Natural killer cell treated with Interleukin-12 subunit alpha and Interleukin-12 subunit beta and Interleukin-15 and Interleukin-18, amount 100 ng/mL, for 72 hours (primary cell): Measurements from ENCODE around the gene SDK1. TPM values are rescaled to one million over a fixed set of nuclear protein-coding genes. Genes with fewer than 3 reads are reported as not detected.

Experiments
- ATAC-seq, 2 donors: fragments of 150-1000 bp; cut with Tn5 transposase in 1 of 2; sonication (Bioruptor Pico), chemical (Tn5 transposase) in 1 of 2; 2 replicates each; pipeline ENCODE4 v1.10.0; 2021
- DNase-seq: peaks from one replicate; pipeline ENCODE4 v3.0.0; 2022; ENCODE audit warnings: low spot score
- H3K27ac Mint-ChIP-seq, 2 donors: 1 replicate in 1 of 2; 2 replicates in 1 of 2; pipeline ENCODE4 v1.8.0; 2022; ENCODE audit warnings: mixed read lengths in 2 of 2, mild to moderate bottlenecking in 1 of 2, moderate library complexity in 1 of 2
- H3K27me3 Mint-ChIP-seq, 2 donors: 1 replicate in 1 of 2; 2 replicates in 1 of 2; pipeline ENCODE4 v1.8.0; 2022; ENCODE audit warnings: mixed read lengths in 2 of 2
- H3K36me3 Mint-ChIP-seq: one replicate; pipeline ENCODE4 v1.8.0; 2022; ENCODE audit warnings: mixed read lengths
- H3K4me1 Mint-ChIP-seq, 2 donors: 1 replicate in 1 of 2; 2 replicates in 1 of 2; pipeline ENCODE4 v1.8.0; 2022; ENCODE audit warnings: low read depth in 2 of 2, mixed read lengths in 2 of 2, mild to moderate bottlenecking in 1 of 2
- H3K4me3 Mint-ChIP-seq: one replicate; pipeline ENCODE4 v1.8.0; 2022; ENCODE audit warnings: mixed read lengths
- H3K9me3 Mint-ChIP-seq: 2 replicates; pipeline ENCODE4 v1.8.0; 2022; ENCODE audit warnings: mixed read lengths
- total RNA-seq, 2 donors: library from RNA; stranded (reverse); gene quantifications; one replicate each; pipeline ENCODE4 v1.2.3, GENCODE V29; 2022

Gene SDK1
- total RNA-seq, 2 donors from 2014 or later = 0.20 to 0.40 TPM

- Mint-ChIP-seq H3K36me3 (no peaks in the 10 kb centered on the region), H3K4me1 (no peaks in the 10 kb centered on the region), H3K9me3 (no peaks in the 10 kb centered on the region), H3K4me3 (no peak overlapping the region), H3K27ac (no peak overlapping the region), H3K27me3 (peaks cover 34 to 37% of the 10 kb centered on the region in 2 donors)
- DNase-seq (no peak), ATAC-seq (no peak)
Observed at GRCh38 chr7:3488829-3489228, 187.8 kb downstream of the SDK1 start.

GRCh38 chr7:3493499-3493898 is 192.4 kb downstream of the SDK1 start:
- Mint-ChIP-seq H3K4me3 (no peak overlapping the region), H3K4me1 (no peaks in the 10 kb centered on the region), H3K9me3 (no peaks in the 10 kb centered on the region), H3K36me3 (no peaks in the 10 kb centered on the region), H3K27me3 (peaks cover 16 to 21% of the 10 kb centered on the region in 2 donors), H3K27ac (no peak overlapping the region)
- no peak for DNase-seq
- no peak for ATAC-seq

GRCh38 chr7:3494947-3495346 is 193.9 kb downstream of the SDK1 start:
- H3K4me3 Mint-ChIP-seq = no peak overlapping the region
- DNase-seq (no peak), ATAC-seq (no peak)
- H3K4me1 Mint-ChIP-seq = no peaks in the 10 kb centered on the region
- peaks cover 6% of the 10 kb centered on the region for H3K9me3 Mint-ChIP-seq
- H3K27ac Mint-ChIP-seq = no peak overlapping the region
- H3K27me3 Mint-ChIP-seq = peaks cover 20 to 23% of the 10 kb centered on the region in 2 donors
- H3K36me3 Mint-ChIP-seq = no peaks in the 10 kb centered on the region

GRCh38 chr7:3495530-3495929 is 194.5 kb downstream of the SDK1 start:
- Mint-ChIP-seq H3K9me3 (peaks cover 11% of the 10 kb centered on the region), H3K27me3 (peaks cover 20 to 29% of the 10 kb centered on the region in 2 donors), H3K4me3 (no peak overlapping the region), H3K4me1 (no peaks in the 10 kb centered on the region), H3K27ac (no peak overlapping the region), H3K36me3 (peaks cover 4% of the 10 kb centered on the region)
- DNase-seq (no peak), ATAC-seq (no peak)

- no peak overlapping the region for H3K4me3 Mint-ChIP-seq
- peaks cover 19 to 26% of the 10 kb centered on the region in 2 donors for H3K27me3 Mint-ChIP-seq
- peaks cover 11% of the 10 kb centered on the region for H3K9me3 Mint-ChIP-seq
- H3K27ac Mint-ChIP-seq = no peak overlapping the region
- peaks cover 5% of the 10 kb centered on the region for H3K36me3 Mint-ChIP-seq
- ATAC-seq = no peak
- DNase-seq = no peak
- no peaks in the 10 kb centered on the region for H3K4me1 Mint-ChIP-seq
Observed at GRCh38 chr7:3495954-3496353, 194.9 kb downstream of the SDK1 start.

- H3K4me3 Mint-ChIP-seq = no peak overlapping the region
- ATAC-seq (no peak), DNase-seq (no peak)
- H3K36me3 Mint-ChIP-seq = peaks cover 9% of the 10 kb centered on the region
- H3K27ac Mint-ChIP-seq = no peak overlapping the region
- peaks cover 11% of the 10 kb centered on the region for H3K9me3 Mint-ChIP-seq
- H3K27me3 Mint-ChIP-seq = peaks cover 22 to 28% of the 10 kb centered on the region in 2 donors
- H3K4me1 Mint-ChIP-seq = no peaks in the 10 kb centered on the region
Observed at GRCh38 chr7:3497796-3498195, 196.7 kb downstream of the SDK1 start.

- ATAC-seq (no peak), DNase-seq (no peak)
- Mint-ChIP-seq H3K27ac (no peak overlapping the region), H3K4me3 (no peak overlapping the region), H3K4me1 (no peaks in the 10 kb centered on the region), H3K27me3 (peaks cover 20 to 36% of the 10 kb centered on the region in 2 donors), H3K36me3 (peaks cover 19% of the 10 kb centered on the region), H3K9me3 (peaks cover 11% of the 10 kb centered on the region)
Observed at GRCh38 chr7:3501671-3502070, 200.6 kb downstream of the SDK1 start.

GRCh38 chr7:3504384-3504783 is 203.3 kb downstream of the SDK1 start:
- H3K9me3 Mint-ChIP-seq = peaks cover 14% of the 10 kb centered on the region
- peaks cover 31% of the 10 kb centered on the region for H3K36me3 Mint-ChIP-seq
- H3K4me3 Mint-ChIP-seq = no peak overlapping the region
- no peak for ATAC-seq
- H3K4me1 Mint-ChIP-seq = no peaks in the 10 kb centered on the region
- no peak overlapping the region for H3K27ac Mint-ChIP-seq
- H3K27me3 Mint-ChIP-seq = peaks cover 15 to 48% of the 10 kb centered on the region in 2 donors
- DNase-seq = no peak

GRCh38 chr7:3510101-3511020 is 209.3 kb downstream of the SDK1 start:
- DNase-seq (no peak), ATAC-seq (no peak)
- peaks cover 35 to 65% of the 10 kb centered on the region in 2 donors for H3K27me3 Mint-ChIP-seq
- no peak overlapping the region for H3K4me3 Mint-ChIP-seq
- H3K27ac Mint-ChIP-seq = no peak overlapping the region
- H3K9me3 Mint-ChIP-seq = peaks cover 4% of the 10 kb centered on the region
- peaks cover 22% of the 10 kb centered on the region for H3K36me3 Mint-ChIP-seq
- no peaks in the 10 kb centered on the region for H3K4me1 Mint-ChIP-seq

GRCh38 chr7:3517344-3517743 is 216.3 kb downstream of the SDK1 start:
- Mint-ChIP-seq H3K4me1 (no peaks in the 10 kb centered on the region), H3K27me3 (peaks cover 42 to 67% of the 10 kb centered on the region in 2 donors), H3K4me3 (no peak overlapping the region), H3K36me3 (no peaks in the 10 kb centered on the region), H3K27ac (no peak overlapping the region), H3K9me3 (no peaks in the 10 kb centered on the region)
- DNase-seq = no peak
- ATAC-seq = no peak

GRCh38 chr7:3518546-3518945 is 217.5 kb downstream of the SDK1 start:
- H3K4me1 Mint-ChIP-seq = no peaks in the 10 kb centered on the region
- peaks cover 39 to 63% of the 10 kb centered on the region in 2 donors for H3K27me3 Mint-ChIP-seq
- no peaks in the 10 kb centered on the region for H3K36me3 Mint-ChIP-seq
- DNase-seq (no peak), ATAC-seq (no peak)
- H3K9me3 Mint-ChIP-seq = no peaks in the 10 kb centered on the region
- no peak overlapping the region for H3K4me3 Mint-ChIP-seq
- no peak overlapping the region for H3K27ac Mint-ChIP-seq

GRCh38 chr7:3520206-3520605 is 219.2 kb downstream of the SDK1 start:
- H3K27ac Mint-ChIP-seq = no peak overlapping the region
- ATAC-seq = no peak
- no peaks in the 10 kb centered on the region for H3K4me1 Mint-ChIP-seq
- H3K9me3 Mint-ChIP-seq = no peaks in the 10 kb centered on the region
- no peak overlapping the region for H3K4me3 Mint-ChIP-seq
- H3K27me3 Mint-ChIP-seq = peaks cover 38 to 65% of the 10 kb centered on the region in 2 donors
- DNase-seq = no peak
- no peaks in the 10 kb centered on the region for H3K36me3 Mint-ChIP-seq

GRCh38 chr7:3527496-3528124 is 226.6 kb downstream of the SDK1 start:
- DNase-seq (no peak), ATAC-seq (no peak)
- H3K27me3 Mint-ChIP-seq = peaks cover 34 to 51% of the 10 kb centered on the region in 2 donors
- no peak overlapping the region for H3K27ac Mint-ChIP-seq
- H3K4me3 Mint-ChIP-seq = no peak overlapping the region
- no peaks in the 10 kb centered on the region for H3K36me3 Mint-ChIP-seq
- H3K4me1 Mint-ChIP-seq = no peaks in the 10 kb centered on the region
- H3K9me3 Mint-ChIP-seq = no peaks in the 10 kb centered on the region

GRCh38 chr7:3533040-3533439 is 232.0 kb downstream of the SDK1 start:
- Mint-ChIP-seq H3K4me1 (no peaks in the 10 kb centered on the region), H3K9me3 (no peaks in the 10 kb centered on the region), H3K27me3 (peaks cover 16 to 46% of the 10 kb centered on the region in 2 donors), H3K36me3 (no peaks in the 10 kb centered on the region), H3K27ac (no peak overlapping the region), H3K4me3 (no peak overlapping the region)
- DNase-seq (no peak), ATAC-seq (no peak)
